Transverse colon (tissue), 4 donors: ENCODE measurements around the gene TEAD4. TPM values are rescaled to one million over a fixed set of nuclear protein-coding genes. Genes with fewer than 3 reads are reported as not detected.

Experiments used
- DNase-seq: peaks from one replicate; pipeline ENCODE4 v3.0.0-alpha.2; 2019
- H3K27ac ChIP-seq, 4 donors: fragments of 200-600 bp; sonication (generic); 2 replicates each; pipeline ENCODE4 v1.5.1; 2016 to 2018; ENCODE audit warnings: inconsistent platforms in 4 of 4
- H3K27me3 ChIP-seq: fragments of 200-600 bp; sonication (generic); 2 replicates; pipeline ENCODE4 v1.5.1; 2017; ENCODE audit warnings: inconsistent platforms
- H3K36me3 ChIP-seq, 4 donors: fragments of 200-600 bp; sonication (generic); 2 replicates each; pipeline ENCODE4 v1.5.1; 2017 to 2019; ENCODE audit warnings: inconsistent platforms in 4 of 4
- H3K4me1 ChIP-seq, 4 donors: fragments of 200-600 bp; sonication (generic); 2 replicates each; pipeline ENCODE4 v1.5.1; 2017 to 2020; ENCODE audit warnings: inconsistent platforms in 4 of 4
- H3K4me3 ChIP-seq, 4 donors: fragments of 200-600 bp; sonication (generic); 1 replicate in 1 of 4; 2 replicates in 3 of 4; pipeline versions ENCODE4 v1.5.1 to v1.6.1; 2017 to 2019; ENCODE audit warnings: inconsistent platforms in 4 of 4
- H3K9me3 ChIP-seq, 2 donors: fragments of 200-600 bp; sonication (generic); 2 replicates each; pipeline ENCODE4 v1.5.1; 2017 to 2019; ENCODE audit warnings: inconsistent platforms in 2 of 2
- EP300 ChIP-seq: sonication (generic); formaldehyde crosslinking; IDR thresholded peaks from one replicate; pipeline ENCODE4 v1.6.1; 2017; ENCODE audit warnings: antibody characterized with exemption, low read depth
- POLR2A ChIP-seq: fragments of 450-650 bp; IDR thresholded peaks from one replicate; pipeline ENCODE4 v1.6.1; 2016; ENCODE audit warnings: antibody characterized with exemption, mild to moderate bottlenecking, moderate library complexity
- POLR2AphosphoS5 ChIP-seq, 3 donors: sonication (generic); formaldehyde crosslinking; IDR thresholded peaks; one replicate each; pipeline ENCODE4 v1.6.1; 2016; ENCODE audit warnings: antibody characterized with exemption in 3 of 3
- WGBS, 2 donors: methylation state at CpG; one replicate each; pipeline ENCODE4 v1.1.5; 2018; ENCODE audit warnings: low coverage in 1 of 2; 5-methylcytosine and 5-hydroxymethylcytosine counted together
- in situ Hi-C, 4 donors: fragments of 200-750 bp; cut with MboI; loops; one replicate each; pipeline versions ENCODE4 v1.15.0 to v1.15.1; 2017; ENCODE audit warnings: low sequenced_read_pairs in 3 of 4, low pct_ligation_motif_present in 1 of 4, low pct_unique_long_range_greater_than_20kb in 1 of 4
- intact Hi-C: fragments of 100-400 bp; cut with DNase I; formaldehyde crosslinking; loops from one replicate; pipeline ENCODE4 v1.15.1; 2023; ENCODE audit warnings: low total_unique reads
- total RNA-seq, 4 donors: library from RNA; depleted of rRNA; stranded (reverse); fragments of >200 nt; gene quantifications; one replicate each; pipeline ENCODE4 v1.1.0, GENCODE V29; 2016
- TF ChIP-seq, protein P1 (sequence below), 5 experiments: fragments of 200-600 bp in 3 of 5; fragments of 450-650 bp in 2 of 5; sonication (generic) in 3 of 5; IDR thresholded peaks; 1 replicate in 2 of 5; 2 replicates in 3 of 5; pipeline ENCODE4 v1.5.1; 2016 to 2017; ENCODE audit warnings: antibody characterized with exemption in 5 of 5, inconsistent platforms in 3 of 5, mild to moderate bottlenecking in 2 of 5, moderate library complexity in 1 of 5

The TEAD4 gene
- total RNA-seq, 4 donors from 2014 or later = 4.2 to 29.7 (median 6.3) TPM

DNA sequence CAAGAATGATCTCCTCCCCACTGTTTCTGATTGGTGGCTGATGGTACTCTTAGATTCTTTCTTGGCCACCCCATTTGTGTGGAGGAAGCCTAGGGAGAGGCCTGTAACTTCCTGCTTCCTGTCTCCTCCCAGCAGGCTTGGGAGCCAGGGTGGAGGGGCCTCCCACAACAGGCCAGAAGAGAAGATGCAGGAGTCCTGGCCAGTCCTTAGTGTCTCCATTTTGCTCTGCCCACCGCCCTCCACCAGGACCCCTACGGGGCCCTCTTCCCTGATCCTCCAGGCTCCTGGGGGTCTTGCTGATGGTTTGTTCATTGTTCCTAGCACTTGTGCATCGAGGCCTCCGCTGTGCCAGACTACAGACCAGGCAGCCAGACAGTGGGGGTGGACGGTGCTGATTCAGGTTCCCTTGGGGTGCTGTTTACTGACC lies 124.7 kb downstream of the TEAD4 start:
- Histone ChIP-seq H3K36me3 (no peaks in the 10 kb centered on the region), H3K4me3 (no peak overlapping the region), H3K9me3 (no peaks in the 10 kb centered on the region), H3K27me3 (no peaks in the 10 kb centered on the region), H3K4me1 (no peaks in the 10 kb centered on the region), H3K27ac (no peak overlapping the region)
- intact Hi-C loops = no loop called here
- DNase-seq = no peak
- no peak for TF ChIP-seq EP300
- no peak for TF ChIP-seq POLR2AphosphoS5 (IDR thresholded peaks at IDR 0.05)
- TF ChIP-seq POLR2A = no peak
- TF ChIP-seq, protein P1, sequence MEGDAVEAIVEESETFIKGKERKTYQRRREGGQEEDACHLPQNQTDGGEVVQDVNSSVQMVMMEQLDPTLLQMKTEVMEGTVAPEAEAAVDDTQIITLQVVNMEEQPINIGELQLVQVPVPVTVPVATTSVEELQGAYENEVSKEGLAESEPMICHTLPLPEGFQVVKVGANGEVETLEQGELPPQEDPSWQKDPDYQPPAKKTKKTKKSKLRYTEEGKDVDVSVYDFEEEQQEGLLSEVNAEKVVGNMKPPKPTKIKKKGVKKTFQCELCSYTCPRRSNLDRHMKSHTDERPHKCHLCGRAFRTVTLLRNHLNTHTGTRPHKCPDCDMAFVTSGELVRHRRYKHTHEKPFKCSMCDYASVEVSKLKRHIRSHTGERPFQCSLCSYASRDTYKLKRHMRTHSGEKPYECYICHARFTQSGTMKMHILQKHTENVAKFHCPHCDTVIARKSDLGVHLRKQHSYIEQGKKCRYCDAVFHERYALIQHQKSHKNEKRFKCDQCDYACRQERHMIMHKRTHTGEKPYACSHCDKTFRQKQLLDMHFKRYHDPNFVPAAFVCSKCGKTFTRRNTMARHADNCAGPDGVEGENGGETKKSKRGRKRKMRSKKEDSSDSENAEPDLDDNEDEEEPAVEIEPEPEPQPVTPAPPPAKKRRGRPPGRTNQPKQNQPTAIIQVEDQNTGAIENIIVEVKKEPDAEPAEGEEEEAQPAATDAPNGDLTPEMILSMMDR (IDR thresholded peaks at IDR 0.05) = no peak
- 87% methylated on average over 5 of the region's 5 CpGs; no CpG with 5 or more reads in 1 of the 2 donors for WGBS, 2 donors
- in situ Hi-C loops = no loop called here

DNA sequence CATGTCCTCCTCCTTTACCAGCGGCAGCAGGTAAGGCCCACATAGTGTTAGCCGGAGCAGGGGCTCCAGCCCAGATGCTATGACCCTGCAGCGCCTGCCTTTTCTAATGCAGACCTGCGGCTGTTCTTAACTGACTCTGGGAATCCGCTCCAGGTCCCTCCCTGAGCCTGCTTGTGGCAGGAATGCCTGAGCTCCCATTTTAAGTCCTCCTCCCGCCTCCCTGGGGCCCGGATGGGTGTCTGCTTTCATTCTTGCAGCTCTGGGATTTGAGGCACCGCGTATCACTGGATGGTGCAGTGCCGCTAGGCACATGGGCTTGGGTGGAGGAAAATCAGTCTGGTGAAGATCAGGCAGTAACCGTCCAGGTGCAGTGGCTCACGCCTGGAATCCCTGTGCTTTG lies 125.5 kb downstream of the TEAD4 start:
- WGBS, 2 donors = 93 to 100% methylated on average over 5 to 12 of the region's 12 CpGs
- no peak overlapping the region for H3K27ac ChIP-seq
- H3K4me1 ChIP-seq = no peaks in the 10 kb centered on the region

DNA sequence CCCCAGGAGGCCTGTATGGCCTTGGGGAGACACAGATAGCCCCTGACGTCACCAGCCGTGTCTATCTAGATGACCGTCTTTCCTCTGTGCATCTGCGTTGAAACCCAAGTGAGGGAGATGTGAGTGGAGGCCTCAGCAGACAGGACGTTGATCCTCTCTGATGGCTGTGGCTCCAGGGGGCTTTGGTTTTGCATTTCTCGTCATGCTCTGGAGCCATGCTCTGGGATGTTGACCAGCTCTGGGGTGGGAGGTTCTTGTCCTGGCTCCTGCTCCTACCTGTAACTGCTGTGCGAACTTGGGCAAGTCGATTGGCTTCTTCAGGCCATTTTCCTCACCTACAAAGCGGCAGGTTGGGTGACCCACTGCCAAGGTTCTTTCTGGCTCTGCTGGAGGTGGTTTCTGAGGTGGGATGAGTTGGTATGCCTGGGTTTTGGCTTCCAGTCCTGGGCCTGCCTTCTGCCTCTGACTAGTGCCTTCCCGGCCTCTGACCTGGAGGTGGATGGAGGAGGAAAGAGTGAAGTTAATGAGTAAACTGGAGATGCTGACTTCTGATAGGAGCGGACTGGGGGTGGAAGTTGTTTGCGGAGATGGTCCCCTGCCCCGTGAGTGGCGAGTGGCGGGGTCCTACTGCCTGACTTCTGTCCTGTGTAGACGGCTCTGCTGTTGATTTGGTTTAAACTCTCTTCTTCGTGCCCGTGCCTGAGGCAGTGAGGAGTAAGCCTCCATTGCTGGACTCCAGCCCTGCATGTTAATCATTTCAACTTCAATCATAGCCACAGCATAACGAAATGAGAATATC lies 126.3 kb downstream of the TEAD4 start:
- TF ChIP-seq POLR2A = no peak
- no peak overlapping the region for H3K4me3 ChIP-seq
- H3K36me3 ChIP-seq = no peaks in the 10 kb centered on the region
- in situ Hi-C loops (no loop called here), intact Hi-C loops (no loop called here)
- no peak for DNase-seq
- 57% methylated on average over 19 of the region's 19 CpGs; no CpG with 5 or more reads in 1 of the 2 donors for WGBS, 2 donors
- H3K9me3 ChIP-seq = no peaks in the 10 kb centered on the region
- no peaks in the 10 kb centered on the region for H3K27me3 ChIP-seq
- H3K27ac ChIP-seq = no peak overlapping the region
- H3K4me1 ChIP-seq = no peaks in the 10 kb centered on the region

More for the DNA sequence above, 125.5 kb downstream of the TEAD4 start:
- H3K27me3 ChIP-seq = no peaks in the 10 kb centered on the region
- in situ Hi-C loops = no loop called here
- no peak for DNase-seq
- intact Hi-C loops = no loop called here
- H3K36me3 ChIP-seq = no peaks in the 10 kb centered on the region
- TF ChIP-seq POLR2AphosphoS5 (IDR thresholded peaks at IDR 0.05) (no peak), EP300 (no peak), POLR2A (no peak)
- TF ChIP-seq, protein P1 (IDR thresholded peaks at IDR 0.05) = no peak
- no peaks in the 10 kb centered on the region for H3K9me3 ChIP-seq
- no peak overlapping the region for H3K4me3 ChIP-seq

DNA sequence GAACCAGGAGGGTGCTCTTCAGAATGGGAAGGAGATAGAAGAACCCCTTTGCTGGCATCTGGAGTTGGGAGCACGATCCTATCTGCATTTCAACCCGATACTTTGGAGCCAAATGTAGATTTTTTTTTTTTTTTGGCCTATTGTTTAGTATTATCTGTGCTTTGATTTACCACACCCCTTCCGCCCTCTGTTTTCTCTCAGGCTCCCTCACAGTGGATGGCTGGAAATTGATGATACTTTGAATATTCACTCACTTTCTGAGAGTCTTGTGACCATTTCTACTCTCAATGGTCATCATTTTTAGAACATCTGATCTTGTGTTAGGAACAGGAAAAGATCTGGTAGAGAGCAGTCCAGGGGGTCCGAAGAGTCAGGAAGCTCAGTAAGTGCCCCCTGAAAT lies 127.0 kb downstream of the TEAD4 start:
- Histone ChIP-seq H3K27ac (no peak overlapping the region), H3K4me1 (no peaks in the 10 kb centered on the region), H3K4me3 (no peak overlapping the region), H3K9me3 (no peaks in the 10 kb centered on the region), H3K27me3 (no peaks in the 10 kb centered on the region), H3K36me3 (no peaks in the 10 kb centered on the region)
- in situ Hi-C loops (no loop called here), intact Hi-C loops (no loop called here)
- no peak for DNase-seq
- WGBS, 2 donors = 81 to 100% methylated on average over 1 to 4 of the region's 4 CpGs
- no peak for TF ChIP-seq EP300
- no peak for TF ChIP-seq POLR2A
- TF ChIP-seq, protein P1 (IDR thresholded peaks at IDR 0.05) = no peak
- no peak for TF ChIP-seq POLR2AphosphoS5 (IDR thresholded peaks at IDR 0.05)
